A549 (cell line): Measurements from ENCODE around the gene ZNF426. TPM values are rescaled to one million over a fixed set of nuclear protein-coding genes. Genes with fewer than 3 reads are reported as not detected.
A peak's percentile ranks its signal among the peaks of the same experiment; 100 is the strongest.

Experiments
- ATAC-seq, 2 experiments: fragments of 200-7000 bp in 1 of 2; fragments of >200 bp in 1 of 2; cut with Nextera tagmentation in 1 of 2; cut with Tn5 transposase in 1 of 2; 3 replicates each; pipeline versions ENCODE4 v1.8.0 to v1.9.1; 2018 to 2020; ENCODE audit warnings: mild to moderate bottlenecking in 1 of 2, moderate library complexity in 1 of 2
- CTCF ChIA-PET: fragments of 300-600 bp; sonication (Branson Sonifier 250); formaldehyde crosslinking; extraction: SDS; loops from one replicate; lab custom pipeline; 2021; ENCODE audit warnings: antibody characterized with exemption, inconsistent platforms; lab: Yijun Ruan, JAX
- POLR2A ChIA-PET: fragments of 350-600 bp; formaldehyde crosslinking; extraction: SDS; loops from one replicate; lab custom pipeline; 2021; ENCODE audit warnings: antibody characterized with exemption, inconsistent platforms; lab: Yijun Ruan, JAX
- DNase-seq, 2 experiments: peaks; one replicate each; pipeline versions ENCODE4 v3.0.0 to v3.0.0-alpha.2; 2011 to 2016; ENCODE audit warnings: low read depth in 1 of 2, low spot score in 1 of 2
- FAIRE-seq: peaks from 2 replicates; lab custom pipeline; 2011; peaks lifted over from hg19 to GRCh38; lab: Jason Lieb, UNC
- H3K27ac ChIP-seq, 2 experiments: fragments of >200 bp; sonication (Bioruptor Twin); formaldehyde crosslinking; 3 replicates each; pipeline ENCODE4 v1.5.1; 2016 to 2017
- H3K4me1 ChIP-seq: fragments of >200 bp; sonication (Bioruptor Twin); formaldehyde crosslinking; 3 replicates; pipeline ENCODE4 v1.6.1; 2016
- H3K4me2 ChIP-seq: fragments of >200 bp; sonication (Bioruptor Twin); formaldehyde crosslinking; 3 replicates; pipeline ENCODE4 v1.6.1; 2016
- H3K4me3 ChIP-seq: fragments of >200 bp; sonication (Bioruptor Twin); formaldehyde crosslinking; 3 replicates; pipeline ENCODE4 v1.5.1; 2016
- H3K9me3 ChIP-seq: fragments of >200 bp; sonication (Bioruptor Twin); formaldehyde crosslinking; 3 replicates; pipeline ENCODE4 v1.6.1; 2016
- BCL3 ChIP-seq: fragments of >200 bp; sonication (Bioruptor Twin); formaldehyde crosslinking; IDR thresholded peaks from 3 replicates; pipeline ENCODE4 v1.6.1; 2016
- CTCF ChIP-seq: fragments of >200 bp; sonication (Bioruptor Twin); formaldehyde crosslinking; IDR thresholded peaks from 3 replicates; pipeline ENCODE4 v1.5.1; 2016
- FOSL2 ChIP-seq, 2 experiments: fragments of 450-650 bp in 1 of 2; fragments of >200 bp in 1 of 2; sonication (Bioruptor Twin) in 1 of 2; formaldehyde crosslinking; IDR thresholded peaks; 2 replicates each; pipeline versions ENCODE4 v1.5.0 to v1.6.1; 2016 to 2020; ENCODE audit warnings: mild to moderate bottlenecking in 1 of 2, moderate library complexity in 1 of 2
- FOXS1 ChIP-seq: fragments of 250-450 bp; sonication (Bioruptor Pico); IDR thresholded peaks from 2 replicates; pipeline ENCODE4 v1.5.0; 2020; ENCODE audit warnings: mild to moderate bottlenecking, moderate library complexity
- GATA3 ChIP-seq: IDR thresholded peaks from 2 replicates; pipeline ENCODE4 v1.6.1; 2012; ENCODE audit warnings: borderline replicate concordance
- HDAC2 ChIP-seq: fragments of 200-600 bp; sonication (generic); IDR thresholded peaks from 2 replicates; pipeline ENCODE4 v1.6.1; 2016
- HEYL ChIP-seq: fragments of 250-450 bp; sonication (Bioruptor Pico); IDR thresholded peaks from 2 replicates; pipeline ENCODE4 v1.8.0; 2021; ENCODE audit warnings: mild to moderate bottlenecking, moderate library complexity
- HMGXB4 ChIP-seq: fragments of 250-450 bp; sonication (Bioruptor Pico); IDR thresholded peaks from 2 replicates; pipeline ENCODE4 v1.5.0; 2021; ENCODE audit warnings: mild to moderate bottlenecking, moderate library complexity, borderline replicate concordance
- HOXB13 ChIP-seq: fragments of 250-450 bp; sonication (Bioruptor Pico); IDR thresholded peaks from 2 replicates; pipeline ENCODE4 v1.5.0; 2020; ENCODE audit warnings: low read depth, mild to moderate bottlenecking, moderate library complexity
- JUN ChIP-seq, 2 experiments: fragments of >200 bp; sonication (Bioruptor Twin); formaldehyde crosslinking; IDR thresholded peaks; 2 replicates in 1 of 2; 3 replicates in 1 of 2; pipeline ENCODE4 v1.6.1; 2016 to 2017
- KDM5A ChIP-seq: fragments of 200-600 bp; sonication (generic); IDR thresholded peaks from 2 replicates; pipeline ENCODE4 v1.6.1; 2016; ENCODE audit warnings: antibody characterized with exemption, mild to moderate bottlenecking
- MAZ ChIP-seq: fragments of 150-350 bp; IDR thresholded peaks from 2 replicates; pipeline ENCODE4 v1.6.1; 2014; ENCODE audit warnings: antibody characterized with exemption, low read depth, low read length, borderline replicate concordance
- NFE2L2 ChIP-seq: fragments of 150-350 bp; conservative IDR thresholded peaks from 2 replicates; pipeline ENCODE4 v1.6.1; 2014; ENCODE audit warnings: low read length
- NR3C1 ChIP-seq: fragments of >200 bp; sonication (Bioruptor Twin); formaldehyde crosslinking; IDR thresholded peaks from 3 replicates; pipeline ENCODE4 v1.6.1; 2017
- PHF8 ChIP-seq: fragments of 200-600 bp; sonication (generic); IDR thresholded peaks from 2 replicates; pipeline ENCODE4 v1.6.1; 2016; ENCODE audit warnings: low read depth, mild to moderate bottlenecking, antibody characterized with exemption, moderate library complexity, borderline replicate concordance
- POLR2AphosphoS2 ChIP-seq: conservative IDR thresholded peaks from 2 replicates; pipeline ENCODE4 v1.6.1; 2012; ENCODE audit warnings: low read length, improper control_type of control experiment, inconsistent platforms
- RARB ChIP-seq: fragments of 250-450 bp; sonication (Bioruptor Pico); IDR thresholded peaks from 2 replicates; pipeline ENCODE4 v1.8.0; 2021; ENCODE audit warnings: mild to moderate bottlenecking, moderate library complexity
- RFX5 ChIP-seq: fragments of 450-650 bp; IDR thresholded peaks from 2 replicates; pipeline ENCODE4 v1.7.1; 2014; ENCODE audit warnings: antibody characterized with exemption, mild to moderate bottlenecking, moderate library complexity
- RNF2 ChIP-seq: fragments of 200-600 bp; sonication (generic); IDR thresholded peaks from 2 replicates; pipeline ENCODE4 v1.6.1; 2016; ENCODE audit warnings: low read depth, mild to moderate bottlenecking, antibody characterized with exemption, moderate library complexity, borderline replicate concordance
- SREBF2 ChIP-seq: fragments of 450-650 bp; IDR thresholded peaks from 2 replicates; pipeline ENCODE4 v1.6.1; 2014; ENCODE audit warnings: mild to moderate bottlenecking, moderate library complexity
- TFCP2L1 ChIP-seq: fragments of 250-450 bp; sonication (Bioruptor Pico); IDR thresholded peaks from 2 replicates; pipeline ENCODE4 v1.5.0; 2021; ENCODE audit warnings: mild to moderate bottlenecking
- USF2 ChIP-seq: fragments of 450-650 bp; IDR thresholded peaks from 2 replicates; pipeline ENCODE4 v1.6.1; 2014; ENCODE audit warnings: antibody characterized with exemption
- ZC3H11A ChIP-seq: fragments of 450-650 bp; IDR thresholded peaks from 2 replicates; pipeline ENCODE4 v1.6.1; 2014; ENCODE audit warnings: antibody characterized with exemption, mild to moderate bottlenecking
- ZFP36 ChIP-seq: fragments of 450-650 bp; IDR thresholded peaks from 2 replicates; pipeline ENCODE4 v1.6.1; 2014; ENCODE audit warnings: borderline replicate concordance; ENCODE audit not compliant: partially characterized antibody
- ZNF302 ChIP-seq: fragments of 250-450 bp; sonication (Bioruptor Pico); IDR thresholded peaks from 2 replicates; pipeline ENCODE4 v1.9.0; 2021; ENCODE audit warnings: inconsistent platforms, mild to moderate bottlenecking, moderate library complexity
- WGBS: methylation state at CpG from one replicate; pipeline ENCODE4 v1.1.6; 2017; ENCODE audit errors: missing lambda C conversion rate; 5-methylcytosine and 5-hydroxymethylcytosine counted together
- polyA plus RNA-seq, 4 experiments: library from polyadenylated mRNA; depleted of rRNA in 3 of 4; stranded (reverse); fragments of >200 nt; fragmentation: RNase III in 1 of 4; extraction: RNeasy Plus Mini Kit Qiagen cat#74134 plus additional on column Dnase treatment in 1 of 4; gene quantifications; 2 replicates in 3 of 4; 3 replicates in 1 of 4; pipeline ENCODE4 v1.2.3, GENCODE V29; 2011 to 2017

The ZNF426 gene
- polyA plus RNA-seq, 2 of the 4 experiments (the other 2 are of a cell fraction) = 0.88 to 3.0 TPM

DNA sequence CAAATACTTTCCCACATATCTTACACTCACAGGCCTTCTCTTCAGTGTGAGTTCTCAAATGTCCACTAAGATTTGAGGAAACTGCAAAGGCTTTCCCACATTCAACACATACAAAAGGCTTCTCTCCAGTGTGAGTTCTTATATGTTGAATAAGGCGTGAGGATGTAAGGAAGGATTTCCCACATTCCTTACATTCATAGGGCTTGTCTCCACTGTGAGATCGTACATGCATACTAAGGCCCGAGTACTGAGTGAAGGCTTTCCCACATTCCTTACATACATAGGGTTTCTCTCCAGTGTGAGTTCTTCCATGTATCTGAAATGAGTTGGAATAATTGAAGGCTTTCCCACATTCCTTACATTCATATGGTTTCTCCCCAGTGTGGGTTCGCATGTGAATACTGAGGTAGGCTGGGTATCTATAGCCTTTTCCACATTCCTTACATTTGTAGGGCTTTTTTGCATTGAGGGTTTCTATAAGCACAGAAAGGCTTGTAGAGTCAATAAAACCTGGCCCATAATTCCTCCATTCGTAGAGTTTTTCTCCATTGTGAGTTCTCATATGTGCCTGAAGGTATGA lies 9.6 kb downstream of the ZNF426 start:
- DNase-seq = peak in 1 of 2 experiments; percentile 12

GRCh38 chr19:9523885-9524474 lies 14.5 kb downstream of the ZNF426 start:
- TF ChIP-seq ZNF302 (CRISPR knock-in tag) (no peak), HDAC2 (no peak), PHF8 (no peak), MAZ (no peak), KDM5A (no peak), NR3C1 (no peak), BCL3 (no peak)
- TF ChIP-seq, all 56 proteins: peak for 0
- no peak overlapping the region for H3K27ac ChIP-seq
- 37% methylated on average over 1 of the region's 1 CpG for WGBS
- H3K4me2 ChIP-seq = no peak overlapping the region
- no peak overlapping the region for H3K4me3 ChIP-seq
- FAIRE-seq (no peak), ATAC-seq (no peak), DNase-seq (no peak)
- CTCF ChIA-PET = interaction anchor here (0.6 kb wide), 1 partner anchor 38 kb away, joined by 4 read pairs; no protein-coding TSS in a partner anchor
- H3K9me3 ChIP-seq = peaks cover 62% of the 10 kb centered on the region
- POLR2A ChIA-PET = no interaction called here
- no peaks in the 10 kb centered on the region for H3K4me1 ChIP-seq

More for the DNA sequence above, 9.6 kb downstream of the ZNF426 start:
- FAIRE-seq (no peak), ATAC-seq (no peak)
- WGBS = 57% methylated on average over 5 of the region's 5 CpGs
- Histone ChIP-seq H3K4me2 (no peak overlapping the region), H3K9me3 (peaks cover 66% of the 10 kb centered on the region), H3K27ac (no peak overlapping the region), H3K4me3 (no peak overlapping the region), H3K4me1 (no peaks in the 10 kb centered on the region)
- TF ChIP-seq RNF2 (no peak), ZFP36 (no peak), GATA3 (no peak; the same call in 1 of the 2 replicates), RFX5 (no peak), RARB (no peak), POLR2AphosphoS2 (no peak), NFE2L2 (no peak), FOSL2 (IDR thresholded peaks at IDR 0.05) (no peak), FOSL2 (CRISPR knock-in tag; IDR thresholded peaks at IDR 0.05) (no peak; the same call in 1 of the 2 replicates), USF2 (no peak), ZC3H11A (no peak), SREBF2 (no peak)
- POLR2A ChIA-PET = no interaction called here
- CTCF ChIA-PET = no interaction called here

DNA sequence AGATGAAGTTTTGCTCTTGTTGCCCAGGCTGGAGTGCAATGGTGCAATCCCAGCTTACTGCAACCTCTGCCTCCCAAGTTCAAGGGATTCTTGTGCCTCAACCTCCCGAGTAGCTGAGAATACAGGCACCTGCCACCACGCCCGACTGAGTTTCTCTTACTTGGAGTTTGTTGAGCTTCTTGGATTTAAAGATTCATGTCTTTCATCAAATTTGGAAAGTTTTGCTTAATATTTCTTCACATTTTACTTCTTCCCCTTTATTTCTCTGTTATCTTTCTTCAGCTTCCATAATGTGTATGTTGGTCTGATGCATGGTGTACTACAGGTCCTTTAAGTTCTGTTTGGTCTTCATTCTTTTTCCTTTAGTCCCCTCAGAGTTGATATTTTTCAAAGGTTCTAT lies 31.2 kb downstream of the ZNF426 start:
- H3K4me2 ChIP-seq = no peak overlapping the region
- no peaks in the 10 kb centered on the region for H3K4me1 ChIP-seq
- no peak overlapping the region for H3K4me3 ChIP-seq
- no peaks in the 10 kb centered on the region for H3K9me3 ChIP-seq
- no peak for DNase-seq
- ATAC-seq = no peak
- H3K27ac ChIP-seq = no peak overlapping the region
- ChIA-PET POLR2A (no interaction called here), CTCF (no interaction called here)
- no peak for FAIRE-seq
- WGBS = 0% methylated on average over 3 of the region's 3 CpGs
- TF ChIP-seq RNF2 = no peak
- TF ChIP-seq FOXS1 (CRISPR knock-in tag) = no peak
- TF ChIP-seq GATA3 = no peak
- no peak for TF ChIP-seq USF2
- TF ChIP-seq JUN (IDR thresholded peaks at IDR 0.05) = no peak
- TF ChIP-seq HOXB13 (CRISPR knock-in tag) = no peak
- no peak for TF ChIP-seq POLR2AphosphoS2
- TF ChIP-seq HEYL = no peak
- TF ChIP-seq CTCF = no peak
- TF ChIP-seq RARB = no peak
- TF ChIP-seq HMGXB4 (CRISPR knock-in tag) = no peak
- TF ChIP-seq TFCP2L1 (CRISPR knock-in tag) = no peak
- TF ChIP-seq, all 56 proteins: peak for 0
